CD14-positive monocyte (primary cell): ENCODE results near the gene TAS2R7. TPM values are rescaled to one million over a fixed set of nuclear protein-coding genes. Genes with fewer than 3 reads are reported as not detected.
A peak's percentile ranks its signal among the peaks of the same experiment; 100 is the strongest.

Source experiments
- DNase-seq, 3 donors: peaks; one replicate each; pipeline ENCODE4 v3.0.0-alpha.2; 2011 to 2022
- H2AFZ ChIP-seq: 2 replicates; pipeline ENCODE4 v1.6.0; 2012; ENCODE audit warnings: mild to moderate bottlenecking, low read depth, low read length, inconsistent platforms; ENCODE audit not compliant: insufficient read depth, poor library complexity, severe bottlenecking
- H3K27ac ChIP-seq, 2 donors: 1 replicate in 1 of 2; 2 replicates in 1 of 2; pipeline ENCODE4 v1.5.1; 2012 to 2013; ENCODE audit warnings: low read length in 2 of 2, control low read depth in 1 of 2, inconsistent platforms in 1 of 2, low read depth in 1 of 2, mild to moderate bottlenecking in 1 of 2
- H3K27me3 ChIP-seq, 2 donors: one replicate each; pipeline versions ENCODE4 v1.6.0 to v1.6.1; 2011 to 2013; ENCODE audit warnings: low read length in 2 of 2; ENCODE audit not compliant: control insufficient read depth in 2 of 2, insufficient read depth in 2 of 2
- H3K36me3 ChIP-seq, 2 donors: replicated peaks in 1 of 2; 1 replicate in 1 of 2; 2 replicates in 1 of 2; pipeline versions ENCODE4 v1.5.1 to v1.6.1; 2012 to 2013; ENCODE audit warnings: low read length in 2 of 2, control low read depth in 1 of 2, inconsistent platforms in 1 of 2, mild to moderate bottlenecking in 1 of 2; ENCODE audit not compliant: insufficient read depth in 2 of 2, control insufficient read depth in 1 of 2
- H3K4me1 ChIP-seq, 2 donors: 1 replicate in 1 of 2; 2 replicates in 1 of 2; pipeline versions ENCODE4 v1.5.1 to v1.6.1; 2012 to 2013; ENCODE audit warnings: low read length in 2 of 2, control low read depth in 1 of 2, inconsistent platforms in 1 of 2, mild to moderate bottlenecking in 1 of 2, moderate library complexity in 1 of 2; ENCODE audit not compliant: insufficient read depth in 2 of 2, control insufficient read depth in 1 of 2
- H3K4me2 ChIP-seq: replicated peaks from 2 replicates; pipeline ENCODE3; 2012; ENCODE audit warnings: low read length, moderate library complexity, mild to moderate bottlenecking; ENCODE audit not compliant: poor library complexity, severe bottlenecking; ENCODE audit errors: extremely low read depth
- H3K4me3 ChIP-seq, 3 experiments: fragments of 200-600 bp in 1 of 3; sonication (generic) in 1 of 3; replicated peaks in 1 of 3; 1 replicate in 2 of 3; 2 replicates in 1 of 3; pipeline ENCODE4 v1.5.1; 2011 to 2013; ENCODE audit warnings: low read length in 3 of 3, mild to moderate bottlenecking in 3 of 3, control low read depth in 2 of 3, low read depth in 2 of 3, inconsistent platforms in 1 of 3, moderate library complexity in 1 of 3
- H3K79me2 ChIP-seq: 2 replicates; pipeline ENCODE4 v1.6.0; 2012; ENCODE audit warnings: mild to moderate bottlenecking, control low read depth, inconsistent platforms, low read length, moderate library complexity; ENCODE audit not compliant: insufficient read depth
- H3K9ac ChIP-seq: 2 replicates; pipeline ENCODE4 v1.6.0; 2017; ENCODE audit warnings: low read length, mild to moderate bottlenecking; ENCODE audit not compliant: insufficient read depth, poor library complexity, severe bottlenecking
- H3K9me3 ChIP-seq, 2 donors: replicated peaks in 1 of 2; 1 replicate in 1 of 2; 2 replicates in 1 of 2; pipeline versions ENCODE4 v1.5.1 to v1.6.1; 2012 to 2013; ENCODE audit warnings: low read length in 2 of 2, control low read depth in 1 of 2; ENCODE audit not compliant: control insufficient read depth in 1 of 2, insufficient read depth in 1 of 2
- H4K20me1 ChIP-seq: 2 replicates; pipeline ENCODE4 v1.6.0; 2012; ENCODE audit warnings: mild to moderate bottlenecking, low read length, control low read depth, moderate library complexity; ENCODE audit not compliant: insufficient read depth
- H3K27ac Mint-ChIP-seq, 7 donors: one replicate each; pipeline ENCODE4 v1.8.0; 2020; ENCODE audit warnings: mild to moderate bottlenecking in 7 of 7, mixed read lengths in 7 of 7, moderate library complexity in 6 of 7, inconsistent platforms in 2 of 7
- H3K27me3 Mint-ChIP-seq, 3 donors: one replicate each; pipeline ENCODE4 v1.8.0; 2021 to 2022; ENCODE audit warnings: low read depth in 3 of 3, mild to moderate bottlenecking in 3 of 3, mixed read lengths in 3 of 3, moderate library complexity in 3 of 3, inconsistent platforms in 1 of 3
- H3K36me3 Mint-ChIP-seq, 2 donors: one replicate each; pipeline ENCODE4 v1.8.0; 2020; ENCODE audit warnings: mixed read lengths in 2 of 2, inconsistent platforms in 1 of 2, mild to moderate bottlenecking in 1 of 2
- H3K4me1 Mint-ChIP-seq: one replicate; pipeline ENCODE4 v1.8.0; 2020; ENCODE audit warnings: mild to moderate bottlenecking, mixed read lengths
- H3K4me3 Mint-ChIP-seq, 2 donors: one replicate each; pipeline ENCODE4 v1.8.0; 2020; ENCODE audit warnings: mild to moderate bottlenecking in 2 of 2, mixed read lengths in 2 of 2, moderate library complexity in 1 of 2
- H3K9me3 Mint-ChIP-seq, 7 donors: one replicate each; pipeline ENCODE4 v1.8.0; 2020 to 2022; ENCODE audit warnings: mixed read lengths in 7 of 7, mild to moderate bottlenecking in 6 of 7, moderate library complexity in 6 of 7, inconsistent platforms in 2 of 7
- WGBS: methylation state at CpG from one replicate; pipeline ENCODE4 v1.1.5; 2013; ENCODE audit warnings: missing lambda C conversion rate; ENCODE audit not compliant: insufficient coverage; 5-methylcytosine and 5-hydroxymethylcytosine counted together
- intact Hi-C, 2 donors: fragments of 100-400 bp; cut with micrococcal nuclease; formaldehyde crosslinking; loops; one replicate each; pipeline versions ENCODE4 v1.15.0 to v1.15.1; 2023
- polyA plus RNA-seq, 3 donors: library from polyadenylated mRNA; depleted of rRNA in 1 of 3; unstranded in 2 of 3; stranded (reverse) in 1 of 3; fragments of 300-500 nt in 2 of 3; fragments of >200 nt in 1 of 3; fragmentation: Illumina TruSeq in 2 of 3; gene quantifications; 1 replicate in 2 of 3; 2 replicates in 1 of 3; pipeline ENCODE4 v1.2.3, GENCODE V29; 2012 to 2021
- TF ChIP-seq, protein P1 (sequence below): fragments of 200-600 bp; IDR thresholded peaks from one replicate; pipeline ENCODE4 v1.8.0; 2022; ENCODE audit warnings: antibody characterized with exemption, mild to moderate bottlenecking

TAS2R7 gene
- polyA plus RNA-seq, 3 donors, result not detected

DNA sequence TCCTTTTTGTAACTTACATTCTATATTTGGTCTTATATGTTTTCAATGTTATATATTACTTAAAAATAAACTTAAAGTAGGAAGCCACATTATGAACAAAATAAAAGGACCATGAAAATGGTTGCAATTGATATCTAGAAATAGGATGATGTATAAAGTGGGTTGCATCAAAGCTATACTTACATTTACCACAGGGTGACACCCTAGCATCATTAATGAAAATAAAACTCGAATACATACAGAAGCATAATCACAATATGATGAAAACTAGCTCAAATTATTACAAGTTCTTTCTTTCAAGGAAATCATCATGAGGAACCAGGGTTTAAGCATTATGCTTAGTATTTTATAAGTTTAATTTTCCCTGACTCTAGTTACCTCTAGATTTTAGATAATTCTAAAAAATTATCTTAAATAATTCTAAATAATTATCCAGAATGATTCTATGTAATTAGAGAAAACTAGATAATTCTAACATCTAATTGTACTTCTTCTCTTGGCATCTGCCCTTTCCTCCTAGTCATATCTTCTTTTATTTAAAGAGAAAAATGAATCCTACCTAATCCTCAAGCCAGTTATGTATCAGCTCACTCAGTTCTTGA is 31.2 kb downstream of the TAS2R7 start:
- Histone ChIP-seq H3K27me3 (peaks cover 5% of the 10 kb centered on the region in 2 donors), H3K9ac (no peak overlapping the region), H2AFZ (no peak overlapping the region), H3K36me3 (no peaks in the 10 kb centered on the region), H4K20me1 (no peaks in the 10 kb centered on the region), H3K4me3 (no peak overlapping the region), H3K4me1 (no peaks in the 10 kb centered on the region), H3K4me2 (no peak overlapping the region), H3K27ac (no peak overlapping the region), H3K9me3 (no peaks in the 10 kb centered on the region), H3K79me2 (no peaks in the 10 kb centered on the region)
- Mint-ChIP-seq H3K4me3 (no peak overlapping the region), H3K4me1 (no peaks in the 10 kb centered on the region), H3K36me3 (no peaks in the 10 kb centered on the region), H3K27ac (no peak overlapping the region), H3K27me3 (peaks cover 5 to 15% (median 7%) of the 10 kb centered on the region in 3 donors), H3K9me3 (no peaks in the 10 kb centered on the region)
- no CpG with 5 or more reads among the region's 1 CpG for WGBS
- TF ChIP-seq, protein P1, sequence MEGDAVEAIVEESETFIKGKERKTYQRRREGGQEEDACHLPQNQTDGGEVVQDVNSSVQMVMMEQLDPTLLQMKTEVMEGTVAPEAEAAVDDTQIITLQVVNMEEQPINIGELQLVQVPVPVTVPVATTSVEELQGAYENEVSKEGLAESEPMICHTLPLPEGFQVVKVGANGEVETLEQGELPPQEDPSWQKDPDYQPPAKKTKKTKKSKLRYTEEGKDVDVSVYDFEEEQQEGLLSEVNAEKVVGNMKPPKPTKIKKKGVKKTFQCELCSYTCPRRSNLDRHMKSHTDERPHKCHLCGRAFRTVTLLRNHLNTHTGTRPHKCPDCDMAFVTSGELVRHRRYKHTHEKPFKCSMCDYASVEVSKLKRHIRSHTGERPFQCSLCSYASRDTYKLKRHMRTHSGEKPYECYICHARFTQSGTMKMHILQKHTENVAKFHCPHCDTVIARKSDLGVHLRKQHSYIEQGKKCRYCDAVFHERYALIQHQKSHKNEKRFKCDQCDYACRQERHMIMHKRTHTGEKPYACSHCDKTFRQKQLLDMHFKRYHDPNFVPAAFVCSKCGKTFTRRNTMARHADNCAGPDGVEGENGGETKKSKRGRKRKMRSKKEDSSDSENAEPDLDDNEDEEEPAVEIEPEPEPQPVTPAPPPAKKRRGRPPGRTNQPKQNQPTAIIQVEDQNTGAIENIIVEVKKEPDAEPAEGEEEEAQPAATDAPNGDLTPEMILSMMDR, result peak; percentile 44
- intact Hi-C loops, result loop anchor here in 1 of 2 donors (10.0 kb wide), 1 partner anchor 714 kb away; no protein-coding TSS in a partner anchor
- DNase-seq, result peak in 2 of 3 donors; percentile 2 to 9

DNA sequence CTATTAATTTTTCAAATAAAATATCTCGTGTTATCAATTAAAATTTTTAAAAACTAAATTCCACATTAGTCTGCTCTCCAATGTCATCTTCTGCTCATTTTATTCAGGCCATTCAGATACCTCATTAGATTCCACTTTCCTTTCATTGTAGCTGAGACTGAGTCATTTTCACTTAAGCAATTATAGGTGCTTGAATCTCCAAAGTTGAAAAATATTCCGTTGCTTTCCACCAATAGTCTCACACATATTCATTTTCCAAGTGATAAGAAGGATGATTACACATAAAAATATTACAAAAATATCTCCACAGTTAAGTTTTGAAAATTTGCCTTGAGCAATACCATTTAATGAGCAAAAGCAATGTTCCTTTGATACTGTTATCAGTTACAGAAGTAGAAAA is 42.8 kb downstream of the TAS2R7 start:
- DNase-seq, result no peak
- no peak overlapping the region for H3K9ac ChIP-seq
- no peaks in the 10 kb centered on the region for H3K4me1 ChIP-seq
- no peak overlapping the region for H2AFZ ChIP-seq
- Mint-ChIP-seq H3K4me1 (no peaks in the 10 kb centered on the region), H3K27me3 (peaks cover 3 to 4% (median 3%) of the 10 kb centered on the region in 3 donors), H3K9me3 (peaks cover 12 to 18% (median 17%) of the 10 kb centered on the region in 7 donors), H3K4me3 (no peak overlapping the region), H3K36me3 (no peaks in the 10 kb centered on the region), H3K27ac (no peak overlapping the region)
- H3K79me2 ChIP-seq, result no peaks in the 10 kb centered on the region
- no peaks in the 10 kb centered on the region for H4K20me1 ChIP-seq
- H3K27me3 ChIP-seq, result peaks cover 0 to 5% of the 10 kb centered on the region in 2 donors
- no peaks in the 10 kb centered on the region for H3K36me3 ChIP-seq
- H3K4me2 ChIP-seq, result no peak overlapping the region
- TF ChIP-seq, protein P1, result no peak
- H3K27ac ChIP-seq, result no peak overlapping the region
- no peak overlapping the region for H3K4me3 ChIP-seq
- intact Hi-C loops, result loop anchor here in 1 of 2 donors (10.0 kb wide), 1 partner anchor 525 kb away; no protein-coding TSS in a partner anchor
- WGBS, result no CpG with 5 or more reads among the region's 2 CpGs
- H3K9me3 ChIP-seq, result peaks cover 10 to 20% of the 10 kb centered on the region in 2 donors
